DND-41 (cell line): ENCODE measurements around the gene ANKRD61.

Experiments
- EZH2 ChIP-seq: IDR thresholded peaks from 3 replicates; pipeline ENCODE4 v1.6.1; 2012; ENCODE audit warnings: borderline replicate concordance, low read depth, mild to moderate bottlenecking, moderate library complexity, low read length, inconsistent platforms; ENCODE audit not compliant: severe bottlenecking
- TF ChIP-seq, protein P1 (sequence below): IDR thresholded peaks from 2 replicates; pipeline ENCODE4 v1.5.1; 2012; ENCODE audit warnings: borderline replicate concordance, low read length, moderate library complexity, mild to moderate bottlenecking; ENCODE audit not compliant: poor library complexity, severe bottlenecking; ENCODE audit errors: extremely low read depth

DNA sequence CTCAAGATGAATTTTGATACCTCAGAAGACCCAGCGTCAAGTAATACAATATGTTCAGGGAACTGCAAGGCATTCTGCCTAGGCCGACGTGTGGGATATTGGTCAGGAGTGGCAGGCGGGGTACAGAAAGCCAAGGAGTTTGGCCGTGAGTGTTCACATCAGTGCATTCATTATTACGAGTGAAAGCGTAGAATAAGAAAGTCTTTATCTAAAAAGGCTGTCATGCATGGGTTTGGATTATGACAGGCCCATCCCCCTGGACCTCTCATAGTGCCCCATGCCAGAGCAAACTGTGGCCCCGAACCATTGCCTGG lies 14.6 kb upstream of the ANKRD61 start:
- TF ChIP-seq, protein P1, sequence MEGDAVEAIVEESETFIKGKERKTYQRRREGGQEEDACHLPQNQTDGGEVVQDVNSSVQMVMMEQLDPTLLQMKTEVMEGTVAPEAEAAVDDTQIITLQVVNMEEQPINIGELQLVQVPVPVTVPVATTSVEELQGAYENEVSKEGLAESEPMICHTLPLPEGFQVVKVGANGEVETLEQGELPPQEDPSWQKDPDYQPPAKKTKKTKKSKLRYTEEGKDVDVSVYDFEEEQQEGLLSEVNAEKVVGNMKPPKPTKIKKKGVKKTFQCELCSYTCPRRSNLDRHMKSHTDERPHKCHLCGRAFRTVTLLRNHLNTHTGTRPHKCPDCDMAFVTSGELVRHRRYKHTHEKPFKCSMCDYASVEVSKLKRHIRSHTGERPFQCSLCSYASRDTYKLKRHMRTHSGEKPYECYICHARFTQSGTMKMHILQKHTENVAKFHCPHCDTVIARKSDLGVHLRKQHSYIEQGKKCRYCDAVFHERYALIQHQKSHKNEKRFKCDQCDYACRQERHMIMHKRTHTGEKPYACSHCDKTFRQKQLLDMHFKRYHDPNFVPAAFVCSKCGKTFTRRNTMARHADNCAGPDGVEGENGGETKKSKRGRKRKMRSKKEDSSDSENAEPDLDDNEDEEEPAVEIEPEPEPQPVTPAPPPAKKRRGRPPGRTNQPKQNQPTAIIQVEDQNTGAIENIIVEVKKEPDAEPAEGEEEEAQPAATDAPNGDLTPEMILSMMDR: no peak
- TF ChIP-seq EZH2: no peak
